ENCODE measurements around the gene LRP2BP.
"Not testable (repeated sequence)": the region's sequence is repeated elsewhere in the genome, so short reads cannot be mapped to it uniquely, and the experiment has no call there.

LRP2BP gene

GRCh38 chr4:185395956-185396723, 416 bp upstream of the LRP2BP start:
- DNase-seq (ENCODE audit: low read depth in 2 of 2), result peak; percentile 93 to 94

DNA sequence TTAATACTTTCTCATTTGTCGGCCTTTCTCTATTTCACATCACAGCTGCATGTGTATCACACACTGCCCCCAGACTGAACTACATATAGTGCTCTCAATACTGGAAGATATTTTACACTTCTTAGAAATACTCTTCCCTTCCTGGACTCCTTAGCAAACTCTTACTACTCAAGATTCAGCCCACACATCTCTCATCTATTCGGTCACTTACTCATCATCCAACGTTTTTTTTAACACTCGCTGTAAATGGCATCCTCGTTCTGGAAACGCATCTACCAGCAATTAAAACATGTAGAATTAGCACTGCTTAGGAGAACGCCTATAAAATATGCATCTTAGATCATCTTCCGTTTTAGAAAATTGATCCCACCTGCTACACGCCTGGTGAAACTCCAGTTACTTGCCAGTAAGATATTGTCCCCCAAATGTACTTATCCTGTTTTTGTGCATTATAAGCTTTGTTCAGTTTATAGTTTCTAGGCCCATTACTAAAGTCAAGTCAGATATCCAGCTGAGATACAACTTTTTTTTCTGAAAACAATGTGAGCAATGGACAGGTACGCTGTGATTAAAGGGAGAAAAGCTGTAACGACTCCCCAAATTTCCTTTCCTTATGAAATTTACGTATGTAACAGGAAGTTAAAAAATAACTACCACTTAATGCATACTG, 1.0 kb downstream of the LRP2BP start:
- DNase-seq (ENCODE audit: low read depth in 2 of 2), result no peak

- no peak for DNase-seq (ENCODE audit: low read depth in 2 of 2)
Measured at GRCh38 chr4:185392156-185392555, 3.6 kb downstream of the LRP2BP start.

- no peak for DNase-seq (ENCODE audit: low read depth in 2 of 2)
Measured at GRCh38 chr4:185390941-185391340, 4.8 kb downstream of the LRP2BP start.

DNA sequence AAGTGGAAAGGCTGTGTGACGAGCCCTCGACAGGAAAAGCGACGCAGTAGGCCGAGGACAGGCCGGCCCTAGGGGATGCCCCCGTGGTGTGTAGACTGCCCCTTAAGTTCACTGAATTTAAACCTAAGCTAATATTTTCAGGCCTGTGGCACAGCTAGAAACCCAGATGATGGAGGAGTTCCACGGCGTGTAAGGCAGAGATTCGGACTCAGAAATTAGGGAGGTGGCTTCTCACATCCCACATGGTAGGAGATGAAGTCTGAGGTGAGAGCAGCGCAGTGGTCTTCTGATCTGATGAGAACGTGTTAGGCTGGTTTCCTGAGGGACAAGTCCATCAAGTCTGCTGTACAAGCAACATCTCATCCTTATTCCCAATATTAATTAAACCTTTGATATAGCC, 7.8 kb downstream of the LRP2BP start:
- DNase-seq (ENCODE audit: low read depth in 2 of 2), result no peak

DNA sequence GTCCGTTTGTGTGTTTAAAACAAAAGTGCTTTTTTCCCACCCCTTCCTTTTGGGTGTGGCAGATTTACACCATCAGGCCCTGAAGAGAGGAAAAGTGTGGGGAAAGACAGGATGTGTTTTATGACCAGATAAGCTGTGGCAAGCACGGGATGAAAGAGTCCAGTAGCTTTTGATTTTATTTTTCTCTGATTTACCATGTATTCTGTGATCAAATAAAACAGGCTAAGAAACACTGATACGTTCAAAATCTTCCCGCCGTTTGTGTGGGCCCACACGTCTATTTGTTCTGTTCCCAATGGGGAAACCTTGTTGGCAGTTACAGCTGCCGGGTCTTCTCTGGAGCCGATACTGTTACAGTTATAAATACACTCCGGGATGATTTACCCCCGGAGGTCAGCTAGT, 10.8 kb downstream of the LRP2BP start:
- no peak for DNase-seq (ENCODE audit: low read depth in 2 of 2)

- DNase-seq (ENCODE audit: low read depth in 2 of 2), result no peak
Measured at GRCh38 chr4:185384061-185384460, 11.7 kb downstream of the LRP2BP start.

GRCh38 chr4:185383451-185383850, 12.3 kb downstream of the LRP2BP start:
- DNase-seq (ENCODE audit: low read depth in 2 of 2), result no peak

DNA sequence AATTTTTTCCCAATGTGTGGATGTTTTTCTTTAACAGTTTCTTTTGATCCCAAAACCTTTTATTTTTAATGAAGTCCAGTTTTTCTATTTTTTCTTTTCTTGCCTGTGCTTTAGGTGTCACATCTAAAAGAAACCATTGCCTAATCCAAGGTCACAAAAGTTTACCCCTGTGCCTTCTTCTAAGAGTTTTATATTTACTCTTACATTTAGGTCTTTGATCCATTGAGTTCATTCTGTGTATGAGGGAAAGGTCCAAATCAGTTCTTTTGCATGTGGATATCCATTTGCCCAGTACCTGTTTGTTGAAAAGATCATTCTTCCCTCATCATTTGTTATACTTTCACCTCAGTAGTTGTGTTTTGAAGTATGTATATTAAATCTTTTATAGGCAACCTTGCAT, 13.0 kb downstream of the LRP2BP start:
- DNase-seq (ENCODE audit: low read depth in 2 of 2), result no peak

- DNase-seq (ENCODE audit: low read depth in 2 of 2), result no peak
Measured at GRCh38 chr4:185381288-185382196, 14.2 kb downstream of the LRP2BP start.

GRCh38 chr4:185380320-185380719, 15.4 kb downstream of the LRP2BP start:
- no peak for DNase-seq (ENCODE audit: low read depth in 2 of 2)

- DNase-seq (ENCODE audit: low read depth in 2 of 2), result no peak
Measured at GRCh38 chr4:185379326-185380295, 16.1 kb downstream of the LRP2BP start.

- no peak for DNase-seq (ENCODE audit: low read depth in 2 of 2)
Measured at GRCh38 chr4:185378264-185378663, 17.5 kb downstream of the LRP2BP start.

DNA sequence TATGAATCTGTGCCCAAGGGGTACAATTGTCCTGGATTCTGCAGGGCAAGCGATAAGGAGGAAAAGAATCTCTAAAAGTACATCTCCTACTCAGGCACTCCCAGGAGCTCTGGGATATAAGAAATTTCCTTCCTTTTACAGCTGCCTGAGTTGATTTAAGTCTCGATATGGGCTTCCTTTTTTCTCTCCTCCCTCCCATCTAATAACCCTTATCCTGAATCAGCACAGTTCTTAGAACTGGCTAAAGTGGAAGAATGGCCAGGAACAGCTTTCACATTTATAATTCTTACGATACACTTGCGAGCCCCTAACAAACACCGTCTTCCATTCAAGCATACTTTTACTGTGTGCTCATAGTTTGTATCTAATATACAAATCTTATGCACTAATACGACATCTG, 21.2 kb downstream of the LRP2BP start:
- DNase-seq (ENCODE audit: low read depth in 2 of 2), result no peak

DNA sequence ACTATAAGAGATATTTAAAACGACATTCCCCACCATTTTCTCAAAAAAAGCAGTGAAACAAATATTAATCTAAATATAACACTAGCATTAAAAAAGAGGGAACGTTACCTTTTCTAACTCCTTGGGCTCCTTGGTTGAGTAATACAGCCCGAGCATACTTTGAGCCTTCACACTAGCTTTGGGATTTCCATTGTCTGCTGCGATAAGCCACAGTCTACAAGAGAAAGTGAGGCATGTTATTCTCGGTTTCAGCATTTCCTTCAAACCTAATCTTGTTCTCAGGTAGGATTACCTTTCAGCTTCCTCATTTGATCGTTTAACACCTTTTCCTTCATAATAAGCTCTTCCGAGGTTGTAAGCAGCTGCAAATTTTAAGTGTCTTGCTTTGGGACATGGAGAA, 21.7 kb downstream of the LRP2BP start:
- DNase-seq (ENCODE audit: low read depth in 2 of 2), result no peak

DNA sequence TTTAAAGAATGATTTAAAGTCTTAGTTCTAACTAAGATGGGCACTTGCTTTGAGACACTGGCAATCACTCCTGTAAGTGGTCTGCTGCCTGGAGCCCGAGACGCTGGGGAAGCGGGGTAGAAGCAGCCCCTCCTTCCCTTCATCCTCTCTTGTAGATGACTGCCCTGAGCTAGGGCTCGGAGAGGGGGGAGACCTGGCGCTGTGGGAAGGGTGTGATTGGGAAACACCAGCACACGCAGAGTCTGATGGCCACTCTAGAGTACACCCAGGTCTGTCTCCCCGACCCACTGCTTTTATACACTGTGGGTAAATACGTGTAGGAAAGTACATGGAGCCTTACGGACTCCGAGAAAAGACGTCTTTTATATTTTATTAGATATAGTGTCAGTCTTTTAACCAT, 24.0 kb downstream of the LRP2BP start:
- DNase-seq (ENCODE audit: low read depth in 2 of 2), result no peak

- DNase-seq (ENCODE audit: low read depth in 2 of 2), result no peak
Measured at GRCh38 chr4:185370268-185370949, 25.3 kb downstream of the LRP2BP start.

GRCh38 chr4:185369731-185370130, 26.0 kb downstream of the LRP2BP start:
- no peak for DNase-seq (ENCODE audit: low read depth in 2 of 2)

DNA sequence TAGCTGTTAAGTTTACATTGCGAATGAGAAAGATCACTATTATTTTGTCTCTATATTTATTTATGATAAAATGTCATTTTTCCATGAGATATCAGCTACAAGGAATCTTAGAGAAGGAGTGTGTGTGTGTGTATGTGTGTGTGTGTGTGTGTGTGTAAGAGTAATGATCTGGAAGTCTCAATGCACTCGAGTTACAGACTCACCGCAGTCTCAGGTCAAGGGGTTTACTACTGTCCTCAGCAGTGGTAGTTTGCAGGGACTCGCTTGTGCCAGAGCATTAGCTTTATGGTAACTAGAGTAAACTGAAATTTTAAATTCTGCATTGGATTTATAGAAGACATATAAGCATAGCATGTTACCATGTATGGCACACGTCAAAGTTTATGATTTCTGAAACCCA, 30.8 kb downstream of the LRP2BP start:
- no peak for DNase-seq (ENCODE audit: low read depth in 2 of 2)

GRCh38 chr4:185363251-185363650, 32.5 kb downstream of the LRP2BP start:
- DNase-seq (ENCODE audit: low read depth in 2 of 2), result no peak

GRCh38 chr4:185362570-185362969, 33.2 kb downstream of the LRP2BP start:
- not testable (repeated sequence) for DNase-seq (ENCODE audit: low read depth in 2 of 2)

All from stimulated activated CD8-positive, alpha-beta memory T cell treated with anti-CD3 and anti-CD28 coated beads, Interleukin-2, amount 100 ng/mL, for 48 hours (primary cell).